GM19397 (cell line): Measurements from ENCODE around the gene AGMAT.
A peak's percentile ranks its signal among the peaks of the same experiment; 100 is the strongest.

ENCODE experiments used
- ATAC-seq: cut with Tn5 transposase; IDR thresholded peaks from one replicate; pipeline ENCODE4 v1.9.1; 2021; ENCODE audit warnings: mild to moderate bottlenecking, moderate library complexity; ENCODE audit not compliant: unreplicated experiment

The AGMAT gene

DNA sequence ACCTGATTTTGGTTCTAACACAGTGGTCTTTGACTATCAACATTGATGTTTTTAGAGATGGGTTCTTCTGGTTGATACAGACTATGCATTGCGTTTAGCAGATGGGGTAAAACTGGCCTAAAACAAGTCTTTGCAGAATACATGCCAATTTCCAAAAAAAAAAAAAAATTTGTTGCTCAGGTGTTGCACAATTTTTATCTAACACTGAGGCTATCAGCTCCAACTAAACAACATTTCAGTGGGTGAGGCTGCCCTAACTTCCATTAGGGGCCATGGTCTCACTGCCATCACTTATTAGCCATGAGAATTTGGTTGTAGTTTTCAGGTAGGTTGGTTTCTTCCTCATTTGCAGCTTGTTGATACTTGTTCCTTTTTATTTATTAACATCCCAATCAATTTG, 14.0 kb downstream of the AGMAT start:
- ATAC-seq, result no peak

DNA sequence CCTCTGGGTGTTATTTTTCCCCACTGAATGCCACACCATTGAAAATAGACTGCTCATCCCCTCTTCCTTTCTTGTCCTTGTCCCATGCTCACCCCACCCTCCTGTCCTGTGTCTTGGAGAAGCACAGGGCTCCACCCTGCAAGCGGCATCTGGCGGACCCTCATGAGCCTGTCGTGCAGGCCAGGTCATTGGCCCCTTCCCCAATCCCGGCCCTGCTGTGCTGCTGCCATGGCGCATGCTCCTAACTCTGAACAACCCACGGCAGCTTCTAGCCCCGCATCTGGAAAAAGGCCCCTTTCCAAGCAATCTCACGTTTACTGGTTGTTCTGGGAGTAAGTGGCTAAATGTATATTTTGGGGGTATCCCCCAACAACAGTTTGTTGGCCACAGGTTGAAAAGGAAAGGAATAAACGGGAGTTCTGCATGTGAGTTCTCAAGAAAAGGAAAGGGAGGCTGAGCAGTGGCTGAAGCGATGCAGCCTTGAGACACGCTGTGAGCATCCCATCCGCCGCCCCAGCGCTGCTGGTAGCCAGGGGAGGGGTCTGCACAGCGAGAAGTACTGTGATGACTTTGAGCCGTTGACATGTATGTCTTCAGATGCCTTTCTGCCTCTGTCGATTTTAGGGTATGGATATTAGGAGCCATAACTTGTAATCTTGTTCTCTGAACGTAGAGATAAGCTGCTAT, 16.3 kb downstream of the AGMAT start:
- ATAC-seq, result no peak

DNA sequence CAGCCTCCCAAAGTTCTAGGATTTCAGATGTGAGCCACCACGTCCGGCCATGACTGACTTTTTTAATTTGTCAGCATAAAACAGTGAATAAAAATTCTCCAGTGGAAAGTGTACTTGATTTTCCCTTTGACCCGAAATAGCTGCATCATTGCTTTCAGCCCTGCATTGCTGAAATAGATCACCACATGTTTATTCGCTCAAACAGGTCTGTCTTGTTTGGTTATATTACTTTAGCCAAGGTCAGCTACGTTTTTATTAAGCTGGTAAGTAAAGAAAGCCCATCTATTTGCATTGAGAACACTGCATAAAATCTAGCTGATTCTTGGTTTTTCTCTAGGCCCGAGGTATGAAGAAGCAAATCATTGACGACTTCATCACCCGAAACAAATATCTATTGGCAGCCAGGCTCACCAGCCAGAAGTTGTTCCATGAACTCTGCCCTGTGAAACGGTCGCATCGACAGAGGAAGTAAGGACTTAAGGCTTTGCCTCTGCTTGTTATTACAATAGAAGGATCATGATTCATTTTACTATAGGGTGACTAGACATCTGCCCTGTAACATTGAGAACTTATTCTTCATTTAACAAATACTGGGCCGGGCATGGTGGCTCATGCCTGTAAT, 25.6 kb downstream of the AGMAT start:
- no peak for ATAC-seq

DNA sequence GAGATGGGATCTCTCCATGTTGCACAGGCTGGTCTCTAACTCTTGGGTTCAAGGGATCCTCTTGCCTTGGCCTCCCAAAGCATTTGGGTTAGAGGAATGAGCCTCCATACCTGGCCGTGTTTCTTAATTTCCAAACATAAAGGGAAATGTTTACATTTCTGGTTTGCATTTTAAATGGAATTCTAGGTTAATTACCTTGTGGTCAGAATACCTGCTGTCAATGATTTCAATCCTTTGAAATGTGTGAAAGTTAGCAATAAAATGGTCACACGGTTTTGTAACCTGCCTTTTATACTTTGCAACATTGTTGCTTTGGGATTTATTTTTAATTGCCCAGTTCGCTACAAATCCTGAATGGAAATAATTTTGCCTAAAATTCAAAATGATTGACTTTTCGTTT, 26.3 kb downstream of the AGMAT start:
- no peak for ATAC-seq

DNA sequence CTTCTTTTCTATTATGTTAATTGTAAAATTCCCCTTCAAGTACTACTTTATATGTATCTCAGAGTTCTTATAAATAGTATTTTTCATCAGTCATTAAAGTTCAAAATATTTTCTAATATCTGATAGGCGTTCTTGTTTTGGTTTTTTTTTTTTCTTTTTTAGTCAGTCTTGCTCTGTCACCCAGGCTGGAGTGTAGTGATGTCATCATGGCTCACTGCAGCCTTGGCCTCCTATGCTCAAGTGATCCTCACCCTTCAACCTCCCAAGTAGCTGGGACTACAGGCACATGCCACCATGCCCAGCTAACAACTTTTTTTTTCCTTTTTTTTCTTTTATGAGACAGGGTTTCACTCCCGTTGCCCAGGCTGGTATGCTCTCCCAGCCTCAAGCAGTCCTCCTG, 27.3 kb downstream of the AGMAT start:
- ATAC-seq, result no peak

DNA sequence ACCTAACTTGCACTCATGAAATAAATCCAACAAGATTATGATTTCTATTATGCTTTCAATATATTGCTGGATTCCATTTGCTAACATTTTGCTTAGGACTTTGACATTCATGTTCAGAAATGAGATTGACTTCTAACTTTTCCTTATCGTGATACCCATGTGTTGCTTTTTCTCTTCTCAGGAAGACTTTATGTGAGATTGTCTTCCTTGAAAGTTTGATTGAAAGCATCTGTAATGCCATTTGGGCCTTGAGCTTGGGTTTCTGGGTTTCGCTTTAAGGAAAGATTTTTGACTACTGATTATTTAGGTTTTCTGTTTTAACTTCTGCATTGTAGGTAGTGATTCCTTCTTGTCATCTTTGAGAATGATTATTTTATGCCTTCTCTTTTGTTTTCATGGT, 27.8 kb downstream of the AGMAT start:
- no peak for ATAC-seq

DNA sequence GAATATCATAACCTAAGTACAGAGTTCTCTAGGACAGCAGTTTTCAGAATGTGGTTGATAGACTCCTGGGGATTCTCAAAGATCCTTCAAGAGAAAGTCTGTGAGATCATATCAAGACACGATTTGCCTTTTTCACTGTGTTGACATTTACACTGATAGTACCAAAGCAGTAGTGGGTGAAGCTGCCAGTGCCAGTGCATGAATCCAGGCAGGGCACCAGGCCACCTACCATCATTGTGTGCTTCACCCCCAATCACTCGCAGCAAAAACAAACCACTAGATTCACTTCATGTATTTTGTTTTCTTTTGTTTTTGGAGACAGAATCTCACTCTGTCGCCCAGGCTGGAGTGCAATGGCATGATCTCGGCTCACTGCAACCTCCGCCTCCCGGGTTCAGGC, 34.3 kb downstream of the AGMAT start:
- ATAC-seq, result no peak

DNA sequence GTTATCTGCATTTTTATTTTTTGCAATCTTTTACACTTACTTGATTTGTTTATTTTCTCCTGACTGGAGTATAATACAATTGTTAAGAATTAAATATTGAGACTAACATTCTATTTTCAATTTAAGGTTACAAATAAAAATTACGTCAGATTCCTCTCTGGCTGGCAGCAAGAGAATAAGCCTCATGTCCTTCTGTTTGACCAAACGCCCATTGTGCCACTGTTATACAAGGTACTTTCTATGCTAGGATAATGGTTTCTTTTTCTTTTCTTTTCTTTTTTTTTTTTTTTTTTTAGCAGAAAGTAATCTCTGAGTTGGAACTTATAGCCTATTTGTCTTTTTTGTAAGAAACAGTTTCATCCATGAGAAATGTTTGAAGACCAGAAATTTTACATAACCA, 38.2 kb downstream of the AGMAT start:
- ATAC-seq, result no peak

DNA sequence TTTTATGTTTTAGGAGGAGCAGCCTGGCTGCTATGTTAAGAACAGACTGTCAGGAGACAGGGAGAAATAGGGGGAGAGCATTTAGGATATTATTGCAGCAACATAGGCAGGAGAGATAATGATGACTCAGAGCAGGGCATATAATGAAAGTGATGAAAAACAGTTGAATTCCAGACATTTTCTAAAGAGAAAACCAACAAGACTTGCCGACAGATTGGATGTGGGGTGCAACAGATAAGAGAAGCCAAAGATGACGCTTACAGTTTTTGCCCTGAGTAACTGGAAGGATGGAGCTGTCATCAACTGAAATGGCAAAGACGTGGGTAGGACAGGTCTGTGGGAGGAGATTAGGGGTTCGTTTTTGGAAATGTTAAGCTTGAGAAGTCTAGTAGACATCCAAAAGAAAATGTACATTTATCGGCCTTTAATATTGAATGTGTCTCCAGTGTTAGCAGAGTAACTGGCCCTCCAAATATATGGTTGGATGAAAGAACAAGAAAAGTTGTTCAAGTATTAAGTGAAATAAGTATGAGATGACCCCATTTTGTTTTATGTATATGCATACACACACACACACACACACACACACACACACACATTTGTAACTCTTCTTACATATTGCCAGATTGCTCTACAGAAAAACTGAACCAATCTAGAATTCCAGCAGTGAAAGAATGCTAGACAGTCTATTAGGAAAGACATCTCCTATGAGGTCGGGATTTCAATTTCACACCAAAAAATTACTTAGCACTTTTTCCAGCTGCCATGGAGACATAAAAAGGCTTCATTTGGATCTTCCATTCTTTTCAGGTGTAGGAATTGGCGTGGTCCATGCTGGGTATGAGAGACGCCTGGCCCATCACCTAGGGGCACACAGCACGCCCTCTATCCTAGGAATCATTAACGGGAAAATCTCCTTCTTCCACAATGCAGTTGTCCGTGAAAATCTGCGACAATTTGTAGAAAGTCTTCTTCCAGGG, 41.0 kb downstream of the AGMAT start:
- ATAC-seq, result no peak

DNA sequence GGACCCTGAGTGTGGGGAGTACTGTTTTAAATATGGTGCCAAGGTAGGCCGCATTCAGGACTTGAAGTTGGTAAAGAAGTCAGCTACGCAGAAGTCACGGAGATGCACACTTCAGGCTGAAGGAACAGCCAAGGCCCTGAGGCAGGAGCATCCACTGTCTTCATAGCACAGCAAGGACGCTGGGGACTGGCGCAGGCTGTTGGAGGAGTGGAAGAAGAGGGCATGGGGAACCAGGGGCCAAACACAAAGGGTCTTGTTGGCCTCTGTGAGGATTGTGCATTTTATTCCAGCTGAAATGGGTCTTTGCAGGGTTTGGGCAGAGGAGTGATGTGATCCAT, 41.6 kb downstream of the AGMAT start:
- ATAC-seq, result no peak

DNA sequence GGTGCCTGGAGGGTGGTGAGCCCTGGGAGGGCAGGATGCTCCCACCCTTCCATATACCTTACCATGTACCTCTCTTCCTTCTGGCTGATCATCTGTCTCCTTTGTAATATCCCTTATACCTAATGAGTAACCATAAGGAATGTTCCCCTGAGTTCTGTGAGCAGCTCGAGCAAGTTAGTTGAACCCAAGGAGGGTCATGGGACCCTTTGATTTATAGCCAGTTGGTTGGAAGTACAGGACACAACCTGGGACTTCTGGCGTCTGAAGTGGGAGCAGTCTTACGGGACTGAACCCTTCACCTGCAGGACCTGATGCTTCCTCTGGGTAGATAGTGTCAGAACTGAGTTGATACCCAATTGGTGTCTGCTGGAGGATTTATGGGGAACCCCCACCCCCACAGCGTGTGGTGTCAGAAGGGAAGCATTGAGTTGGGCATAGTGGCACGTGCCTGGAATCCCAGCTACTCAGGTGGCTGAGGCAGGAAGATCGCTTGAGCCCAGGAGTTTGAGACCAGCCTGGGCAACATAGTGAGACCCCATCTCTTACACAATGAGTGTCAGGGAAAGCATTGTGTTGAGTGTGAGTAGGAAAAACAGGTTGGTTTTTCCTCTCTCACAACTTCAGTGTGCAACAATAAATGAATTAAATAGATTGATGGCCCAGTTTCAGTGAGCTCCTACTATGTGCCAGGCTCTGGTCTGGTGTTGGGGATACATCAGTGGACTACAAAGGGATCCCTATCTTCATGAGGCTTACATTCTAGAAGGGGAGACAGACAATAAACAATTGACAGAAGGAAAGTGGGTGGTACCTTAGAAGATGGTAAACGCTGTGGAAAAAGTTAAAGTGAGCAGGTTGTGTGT, 42.2 kb downstream of the AGMAT start:
- ATAC-seq, result no peak

DNA sequence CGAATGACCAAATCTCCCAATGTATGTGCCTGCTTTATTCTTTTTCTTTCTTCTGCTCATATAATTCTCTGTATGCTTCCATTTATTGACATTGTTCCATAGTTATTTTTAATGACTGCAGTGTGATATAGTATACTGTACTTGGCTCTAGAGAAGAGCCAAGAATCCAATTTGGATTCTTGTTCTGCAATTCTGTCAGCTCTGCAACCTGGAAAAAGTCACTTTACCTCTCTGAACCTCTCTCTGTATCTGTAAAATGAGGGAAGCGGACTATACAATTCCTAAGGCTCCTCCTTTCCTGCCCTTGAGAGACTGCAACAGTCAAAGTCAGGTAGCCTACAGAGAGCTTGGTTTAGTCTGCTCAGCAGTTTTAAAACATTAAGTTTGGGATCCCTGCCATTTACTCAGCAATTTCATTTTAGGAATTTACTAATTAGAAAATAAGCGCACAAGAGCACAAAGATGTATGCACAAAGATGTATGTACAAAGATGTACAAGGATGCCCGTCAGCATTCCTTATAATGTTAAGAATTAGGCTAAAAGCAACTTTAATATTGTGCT, 43.5 kb downstream of the AGMAT start:
- ATAC-seq, result no peak

DNA sequence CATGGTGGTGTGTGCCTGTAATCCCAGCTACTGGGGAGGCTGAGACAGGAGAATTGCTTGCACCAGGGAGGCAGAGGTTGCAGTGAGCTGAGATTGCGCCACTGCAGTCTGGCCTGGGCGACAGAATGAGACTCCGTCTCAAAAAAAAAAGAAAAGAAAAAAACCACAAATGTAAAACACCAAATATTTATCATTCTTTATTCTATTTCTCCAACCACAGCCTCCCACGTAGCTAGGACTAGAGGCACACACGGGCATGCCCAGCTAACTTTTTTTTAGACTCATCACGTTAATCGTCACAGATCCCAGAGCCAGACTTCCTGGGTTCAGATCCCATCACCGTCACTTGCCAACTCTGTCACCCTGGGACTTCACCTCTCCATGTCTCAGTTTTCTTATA, 44.7 kb downstream of the AGMAT start:
- no peak for ATAC-seq

DNA sequence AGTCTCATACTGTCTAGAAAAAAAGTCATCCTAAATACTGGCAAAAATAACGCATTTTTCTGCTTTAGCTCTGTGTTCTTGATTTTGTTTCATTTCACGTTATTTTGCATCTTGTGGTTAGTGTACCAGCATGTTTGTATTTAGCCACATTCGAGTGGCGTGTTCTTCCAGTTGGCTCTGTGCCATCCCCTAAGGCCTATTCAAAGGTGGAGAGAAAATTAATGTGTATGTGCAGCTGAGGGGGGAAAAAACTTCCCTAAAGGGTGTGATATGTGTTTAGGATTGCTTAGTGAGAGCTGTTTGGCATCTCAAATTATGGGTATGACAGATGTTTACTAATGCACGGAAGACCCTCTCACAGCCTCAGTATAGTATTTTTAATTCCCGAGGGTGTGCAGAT, 46.1 kb downstream of the AGMAT start:
- no peak for ATAC-seq

DNA sequence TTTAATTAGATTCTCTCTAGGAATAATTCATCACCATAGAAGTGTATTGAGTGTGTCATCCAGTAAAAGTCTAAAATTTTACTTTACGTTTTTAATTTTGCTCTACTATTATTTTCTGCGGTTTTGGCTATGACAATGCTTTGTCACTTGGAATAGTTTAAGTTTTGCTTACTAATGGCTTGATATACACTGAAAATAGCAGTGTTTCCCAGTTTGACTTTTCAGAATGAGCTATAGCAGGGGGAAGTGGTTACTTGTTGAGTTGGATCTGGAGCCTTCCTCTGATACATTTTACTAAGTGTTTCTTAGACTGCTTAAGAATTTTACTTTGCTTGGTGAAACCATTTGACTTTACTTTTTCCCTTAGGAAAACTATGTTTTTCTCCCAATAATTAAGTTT, 53.2 kb downstream of the AGMAT start:
- ATAC-seq, result no peak

DNA sequence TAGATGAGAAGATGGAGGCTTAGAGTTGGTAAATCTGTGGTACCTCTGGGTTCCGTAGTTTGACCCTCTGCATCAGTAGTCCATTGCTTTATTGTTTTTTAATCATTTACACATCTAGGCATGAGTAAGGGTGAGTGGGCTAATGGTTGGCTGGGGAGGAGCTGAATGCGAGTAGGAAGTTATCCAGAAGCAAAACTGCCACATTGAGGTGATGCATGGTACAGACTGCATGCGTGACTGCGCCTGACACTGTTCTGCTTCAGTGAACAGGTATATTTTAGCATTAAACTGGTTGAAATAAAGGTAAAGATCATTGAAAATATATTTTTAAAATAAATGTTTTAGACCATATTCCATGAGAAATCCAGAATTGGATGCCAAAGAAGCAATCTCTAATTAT, 53.8 kb downstream of the AGMAT start:
- no peak for ATAC-seq

DNA sequence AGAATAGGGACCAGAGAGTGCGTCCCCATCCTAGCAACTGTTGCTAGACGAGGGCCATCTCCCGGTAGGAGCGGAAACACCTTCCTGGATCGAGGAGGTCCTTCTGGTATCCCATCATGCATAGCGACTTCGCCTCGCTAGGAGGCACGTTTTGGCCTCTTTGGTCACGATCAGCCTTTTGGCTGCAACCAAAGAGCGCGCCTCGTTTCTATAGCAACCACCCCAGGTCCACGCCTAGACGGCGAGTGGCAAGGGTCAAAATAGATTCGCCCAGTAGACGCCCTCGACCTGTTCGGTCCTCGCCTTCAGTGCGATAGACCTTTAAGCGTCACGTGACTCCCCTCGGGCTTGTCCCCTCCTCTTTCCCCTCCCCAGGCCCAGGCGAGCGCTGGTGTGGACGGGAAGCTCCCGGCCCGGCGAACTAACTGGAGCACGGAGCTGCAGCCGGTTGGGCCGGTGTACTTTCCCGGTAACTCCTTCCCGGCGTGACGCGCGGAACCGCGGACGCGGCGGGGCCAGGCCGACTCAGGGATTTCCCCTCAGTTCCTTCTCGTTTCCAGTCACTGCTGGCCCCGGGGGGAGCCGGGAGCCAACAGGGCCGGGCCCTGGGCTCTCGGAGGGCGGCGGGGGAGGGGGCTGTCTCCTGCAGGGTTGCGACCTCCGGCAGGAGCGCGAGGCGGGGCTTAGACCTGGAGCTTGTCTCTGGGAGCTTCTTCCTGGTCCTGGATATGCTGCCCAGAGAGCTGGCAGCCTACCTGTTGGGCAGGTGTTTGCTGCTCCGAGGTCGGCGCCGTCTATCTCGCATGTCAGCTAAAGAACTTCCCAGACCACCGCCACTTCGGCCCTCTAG, 58.1 kb downstream of the AGMAT start, which contains the start of gene DNAJC16:
DNAJC16 (plus strand) TSS at position 359 of the 850 bp plus-strand sequence. CDS start 2,258 bp downstream, outside the sequence.
- ATAC-seq, result peak; percentile 47

DNA sequence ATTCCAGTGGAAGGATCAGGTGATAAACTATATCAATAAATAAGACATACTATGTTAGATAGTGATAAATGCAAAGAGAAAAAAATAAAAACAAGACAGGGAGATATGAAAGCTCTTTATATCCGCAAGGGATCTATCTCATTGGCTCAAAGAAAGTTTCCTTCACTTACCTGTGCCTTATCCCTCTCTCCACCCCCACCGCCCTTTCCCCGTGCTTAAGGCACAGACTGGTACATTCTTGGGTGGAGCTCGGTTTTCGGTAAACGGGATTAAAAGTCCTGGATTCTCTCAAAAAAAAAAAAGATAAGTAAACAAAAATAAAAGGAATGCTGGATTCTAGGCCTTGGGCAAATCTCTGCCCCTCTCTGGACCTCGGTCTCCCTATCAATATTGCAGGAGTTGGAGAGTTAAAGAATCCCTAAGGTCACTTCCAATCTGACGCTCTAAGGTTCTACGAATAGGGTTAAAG, 58.8 kb downstream of the AGMAT start:
- ATAC-seq, result no peak
